Activated CD4-positive, CD25-positive, alpha-beta regulatory T cell (primary cell): Measurements from ENCODE around the gene ABCG2.
"Not testable (repeated sequence)": the region's sequence is repeated elsewhere in the genome, so short reads cannot be mapped to it uniquely, and the experiment has no call there.

ENCODE experiments used
- DNase-seq, 4 experiments: peaks; one replicate each; lab custom pipeline; 2025; lab: John Stamatoyannopoulos, UW

The ABCG2 gene

DNA sequence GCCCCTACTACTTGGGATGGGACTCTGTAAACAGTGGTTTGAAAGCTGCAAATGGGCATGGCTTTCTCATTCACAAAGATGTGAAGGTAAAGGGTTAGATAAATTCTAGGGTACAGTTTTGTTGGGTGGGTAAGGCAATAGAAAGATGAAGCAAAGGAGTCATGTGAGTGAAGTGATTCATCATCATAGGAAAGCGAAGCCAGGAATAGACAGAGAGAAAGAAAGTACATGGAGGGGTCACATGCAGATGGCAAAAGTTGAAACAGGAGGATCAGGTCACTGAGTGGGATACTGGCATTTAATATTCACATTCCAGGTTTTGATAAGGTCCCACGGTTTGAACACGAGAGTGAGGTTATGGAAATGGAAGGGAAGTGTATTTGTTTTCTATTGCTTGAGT lies 8.2 kb upstream of the ABCG2 start:
- DNase-seq = no peak

- DNase-seq = no peak
These were observed 4.9 kb upstream of the ABCG2 start for GRCh38 chr4:88163336-88163735.

- no peak for DNase-seq
These were observed 4.2 kb upstream of the ABCG2 start for GRCh38 chr4:88162626-88163025.

GRCh38 chr4:88159229-88159725 lies 838 bp upstream of the ABCG2 start:
- DNase-seq = no peak

- no peak for DNase-seq
These were observed 376 bp downstream of the ABCG2 start for GRCh38 chr4:88158038-88158488.

- DNase-seq = not testable (repeated sequence)
These were observed 6.1 kb downstream of the ABCG2 start for GRCh38 chr4:88152331-88152730.

DNA sequence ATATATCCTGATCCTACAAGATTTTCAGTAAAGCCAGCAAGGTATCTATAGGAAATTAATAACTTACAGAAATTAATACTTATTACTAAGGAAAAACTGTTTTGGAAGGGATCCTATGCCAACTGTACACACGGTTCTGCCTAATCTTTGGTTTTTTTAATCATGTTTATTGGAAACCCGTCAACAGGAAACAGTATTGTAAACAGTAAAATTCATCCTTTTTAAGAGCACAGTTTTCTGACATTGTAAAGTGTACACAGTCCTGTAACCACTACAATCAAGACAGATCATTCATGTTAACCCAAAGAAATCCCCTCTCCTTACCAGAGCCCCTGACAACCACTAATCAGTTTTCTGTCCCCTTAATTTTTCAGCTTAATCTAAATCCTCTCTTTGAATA lies 9.9 kb downstream of the ABCG2 start:
- DNase-seq = no peak

GRCh38 chr4:88147799-88148217 lies 10.6 kb downstream of the ABCG2 start:
- no peak for DNase-seq

GRCh38 chr4:88146891-88147290 lies 11.5 kb downstream of the ABCG2 start:
- no peak for DNase-seq

- DNase-seq = no peak
These were observed 13.6 kb downstream of the ABCG2 start for GRCh38 chr4:88144866-88145300.

- DNase-seq = no peak
These were observed 14.4 kb downstream of the ABCG2 start for GRCh38 chr4:88144048-88144447.

DNA sequence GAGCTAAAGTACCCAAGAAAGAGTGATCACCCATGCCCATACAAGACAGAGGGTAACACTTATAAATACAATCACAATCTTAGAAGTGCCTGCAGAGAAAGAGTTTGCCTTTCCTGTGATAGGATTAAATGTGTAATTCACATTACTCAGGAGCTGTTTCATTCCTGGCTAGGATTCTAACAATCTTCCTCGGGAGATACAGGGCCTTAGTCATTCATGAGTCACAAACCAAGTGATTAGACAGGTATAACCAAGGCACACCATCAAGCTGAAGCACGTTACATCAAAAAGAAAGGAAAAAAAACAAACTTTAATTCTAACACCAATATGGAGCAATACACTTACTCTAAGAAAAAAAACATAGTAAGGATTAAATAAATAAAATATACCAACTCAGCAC lies 14.9 kb downstream of the ABCG2 start:
- no peak for DNase-seq

DNA sequence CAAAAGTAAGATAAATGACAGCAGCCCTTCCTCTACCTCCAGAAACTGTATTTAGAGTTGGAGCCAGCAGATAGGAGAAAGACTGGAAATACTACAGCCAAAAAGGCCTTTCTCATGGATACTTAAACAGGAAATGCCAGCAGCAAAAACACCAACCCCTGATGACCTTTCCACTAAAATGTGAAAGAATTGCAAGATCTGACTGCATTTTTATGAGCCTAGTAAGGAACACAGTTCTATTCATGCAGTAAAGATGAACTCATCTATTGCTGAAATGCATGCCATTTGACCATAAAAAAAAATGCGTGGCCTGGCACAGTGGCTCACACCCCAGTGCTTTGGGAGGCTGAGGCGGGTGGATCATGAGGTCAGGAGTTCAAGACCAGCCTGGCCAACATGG lies 19.9 kb downstream of the ABCG2 start:
- no peak for DNase-seq

DNA sequence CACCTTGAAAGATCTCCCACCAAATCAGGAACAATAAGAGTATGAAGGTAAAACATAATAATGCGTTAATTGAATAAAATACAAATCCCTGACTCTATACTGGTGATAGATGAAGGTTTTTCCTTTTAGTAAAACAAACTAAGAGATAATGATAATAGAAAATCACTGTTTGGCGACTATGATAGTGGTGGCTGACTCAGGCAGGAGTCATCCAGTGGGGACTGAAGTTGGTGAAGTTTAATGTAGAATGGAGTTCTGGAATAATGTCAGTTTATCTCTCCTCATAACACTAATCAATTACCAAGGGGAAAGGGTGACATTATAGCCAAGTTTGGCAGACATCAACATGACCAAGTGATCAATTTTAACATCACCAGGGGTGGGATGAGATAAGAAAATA lies 21.3 kb downstream of the ABCG2 start:
- no peak for DNase-seq

DNA sequence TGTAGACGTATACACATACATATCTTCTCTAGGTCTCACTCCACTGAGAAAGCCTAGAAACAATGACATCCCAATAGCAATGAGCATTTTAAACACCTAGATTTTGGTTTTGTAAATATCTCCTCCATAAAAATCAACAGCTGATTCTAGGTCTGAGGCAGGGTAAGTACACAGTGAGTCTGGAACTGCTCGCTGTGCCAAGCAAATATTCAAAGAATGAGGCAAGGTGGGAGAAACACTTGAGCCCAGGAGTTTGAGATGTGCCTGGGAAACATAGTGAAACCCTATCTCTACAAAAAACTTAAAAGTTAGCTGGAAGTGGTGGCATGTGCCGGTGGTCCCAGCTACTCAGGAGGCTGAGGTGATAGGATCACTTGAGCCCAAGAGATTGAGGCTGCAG lies 22.2 kb downstream of the ABCG2 start:
- no peak for DNase-seq

DNA sequence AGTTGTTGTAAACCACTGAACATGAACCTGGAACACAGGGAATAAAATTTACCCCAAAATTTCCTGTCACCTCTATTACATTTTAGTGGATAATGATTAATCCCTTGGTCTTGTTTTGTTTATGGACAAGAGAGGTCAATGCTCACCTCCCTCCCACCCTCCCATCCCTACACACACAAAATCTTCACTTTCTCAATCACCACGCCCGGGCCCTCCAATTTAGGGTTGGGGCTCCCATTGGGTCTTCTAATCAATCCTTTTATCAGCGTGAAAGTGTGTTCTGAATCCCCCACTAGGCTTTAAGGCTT lies 23.1 kb downstream of the ABCG2 start:
- DNase-seq = no peak

- DNase-seq = no peak
These were observed 23.7 kb downstream of the ABCG2 start for GRCh38 chr4:88134536-88135355.

- DNase-seq = no peak
These were observed 24.3 kb downstream of the ABCG2 start for GRCh38 chr4:88134111-88134510.

DNA sequence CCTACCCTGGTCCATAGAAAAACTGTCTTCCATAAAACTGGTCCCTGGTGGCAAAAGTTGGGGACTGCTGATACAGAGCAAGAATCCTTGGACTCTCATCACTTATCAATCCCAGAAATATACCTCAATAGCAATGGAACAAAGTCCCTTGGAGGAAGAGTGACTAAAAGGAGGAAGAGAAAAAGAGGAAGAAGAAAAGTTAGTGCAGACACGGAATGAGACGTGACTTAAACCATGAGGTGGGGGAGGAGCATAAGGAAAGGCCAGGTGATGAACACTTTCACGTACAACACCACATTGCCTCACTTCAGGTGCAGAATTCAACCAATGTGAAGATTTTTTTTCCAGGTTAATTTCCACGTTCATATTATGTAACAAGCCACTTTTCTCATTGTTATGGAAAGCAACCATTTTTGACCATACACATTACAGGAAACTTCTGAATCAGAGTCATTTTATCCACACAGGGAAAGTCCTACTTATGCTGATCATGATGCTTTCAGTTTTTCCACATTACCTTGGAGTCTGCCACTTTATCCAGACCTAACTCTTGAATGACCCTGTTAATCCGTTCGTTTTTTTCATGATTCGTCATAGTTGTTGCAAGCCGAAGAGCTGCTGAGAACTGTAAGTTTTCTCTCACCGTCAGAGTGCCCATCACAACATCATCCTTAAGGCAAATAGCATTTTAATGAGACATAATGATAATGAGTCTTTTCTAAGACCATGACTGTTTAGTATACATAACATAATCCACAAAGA lies 27.7 kb downstream of the ABCG2 start:
- DNase-seq = no peak

GRCh38 chr4:88130003-88130402 lies 28.4 kb downstream of the ABCG2 start:
- DNase-seq = no peak

DNA sequence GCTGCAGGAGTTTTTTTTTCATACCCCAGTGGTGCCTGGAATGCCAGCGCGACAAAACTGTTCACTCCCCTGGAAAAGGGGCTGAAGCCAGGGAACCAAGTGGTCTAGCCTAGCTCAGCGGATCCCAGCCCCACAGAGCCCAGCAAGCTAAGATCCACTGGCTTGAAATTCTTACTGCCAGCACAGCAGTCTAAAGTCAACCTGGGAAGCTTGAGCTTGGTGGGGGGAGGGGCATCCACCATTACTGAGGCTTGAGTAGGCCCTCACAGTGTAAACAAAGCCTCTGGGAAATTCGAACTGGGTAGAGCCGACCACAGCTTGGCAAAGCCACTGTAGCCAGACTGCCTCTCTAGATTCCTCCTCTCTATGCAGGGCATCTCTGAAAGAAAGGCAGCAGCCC lies 36.2 kb downstream of the ABCG2 start:
- not testable (repeated sequence) for DNase-seq

DNA sequence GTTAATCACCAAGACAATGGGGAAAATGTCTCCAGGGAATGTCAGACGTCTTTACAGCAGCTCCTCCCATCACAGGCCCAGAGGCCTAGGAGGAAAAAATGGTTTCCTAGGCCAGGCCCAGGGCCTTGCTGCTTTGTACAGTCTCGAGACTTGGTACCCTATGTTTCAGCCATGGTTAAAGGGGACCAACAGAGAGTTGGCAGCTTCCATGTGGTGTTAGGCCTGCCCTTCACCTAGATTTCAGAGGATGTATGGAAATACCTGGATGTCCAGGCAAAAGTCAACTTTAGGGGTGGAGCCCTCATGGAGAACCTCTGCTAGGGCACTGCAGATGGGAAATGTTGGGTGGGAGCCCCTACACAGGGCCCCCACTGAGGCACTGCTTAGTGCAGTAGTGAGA lies 38.5 kb downstream of the ABCG2 start:
- DNase-seq = no peak

GRCh38 chr4:88115587-88115986 lies 42.9 kb downstream of the ABCG2 start:
- DNase-seq = no peak
